IgD-negative memory B cell (primary cell): Measurements from ENCODE around the gene TRIM68. TPM values are rescaled to one million over a fixed set of nuclear protein-coding genes. Genes with fewer than 3 reads are reported as not detected.

Experiments used
- H3K27ac Mint-ChIP-seq, 3 donors: one replicate each; pipeline ENCODE4 v1.8.0; 2020 to 2022; ENCODE audit warnings: mild to moderate bottlenecking in 3 of 3, mixed read lengths in 3 of 3, moderate library complexity in 1 of 3
- H3K27me3 Mint-ChIP-seq: one replicate; pipeline ENCODE4 v1.8.0; 2021; ENCODE audit warnings: mixed read lengths
- H3K36me3 Mint-ChIP-seq: one replicate; pipeline ENCODE4 v1.8.0; 2020; ENCODE audit warnings: mild to moderate bottlenecking, mixed read lengths
- H3K4me1 Mint-ChIP-seq, 3 donors: one replicate each; pipeline ENCODE4 v1.8.0; 2020 to 2022; ENCODE audit warnings: mixed read lengths in 3 of 3, mild to moderate bottlenecking in 1 of 3
- H3K4me3 Mint-ChIP-seq, 4 donors: one replicate each; pipeline ENCODE4 v1.8.0; 2020 to 2022; ENCODE audit warnings: mild to moderate bottlenecking in 4 of 4, mixed read lengths in 4 of 4, moderate library complexity in 3 of 4
- H3K9me3 Mint-ChIP-seq, 3 donors: one replicate each; pipeline ENCODE4 v1.8.0; 2020 to 2021; ENCODE audit warnings: mixed read lengths in 3 of 3, mild to moderate bottlenecking in 1 of 3
- polyA plus RNA-seq: library from polyadenylated mRNA; unstranded; fragments of 300-500 nt; fragmentation: Illumina TruSeq; gene quantifications from one replicate; pipeline ENCODE4 v1.2.3, GENCODE V29; 2021

Gene TRIM68
- polyA plus RNA-seq, 1 donor from 2014 or later = 13.1 TPM

- Mint-ChIP-seq H3K36me3 (peaks cover 2% of the 10 kb centered on the region), H3K27ac (peak overlapping the region in 1 of 3 donors; percentile 52), H3K4me3 (no peak overlapping the region), H3K27me3 (peaks cover 10% of the 10 kb centered on the region), H3K9me3 (peaks cover 9 to 14% (median 11%) of the 10 kb centered on the region in 3 donors), H3K4me1 (no peaks in the 10 kb centered on the region)
These were observed 18.4 kb upstream of the TRIM68 start for GRCh38 chr11:4626207-4627099.

- Mint-ChIP-seq H3K27ac (no peak overlapping the region), H3K27me3 (peaks cover 9% of the 10 kb centered on the region), H3K4me1 (no peaks in the 10 kb centered on the region), H3K9me3 (peaks cover 0 to 5% (median 0%) of the 10 kb centered on the region in 3 donors), H3K4me3 (no peak overlapping the region), H3K36me3 (no peaks in the 10 kb centered on the region)
These were observed 11.5 kb upstream of the TRIM68 start for GRCh38 chr11:4619514-4619913.

- Mint-ChIP-seq H3K4me1 (no peaks in the 10 kb centered on the region), H3K27me3 (peaks cover 9% of the 10 kb centered on the region), H3K9me3 (no peaks in the 10 kb centered on the region), H3K27ac (no peak overlapping the region), H3K36me3 (no peaks in the 10 kb centered on the region), H3K4me3 (no peak overlapping the region)
These were observed 7.9 kb upstream of the TRIM68 start for GRCh38 chr11:4615856-4616444.

DNA sequence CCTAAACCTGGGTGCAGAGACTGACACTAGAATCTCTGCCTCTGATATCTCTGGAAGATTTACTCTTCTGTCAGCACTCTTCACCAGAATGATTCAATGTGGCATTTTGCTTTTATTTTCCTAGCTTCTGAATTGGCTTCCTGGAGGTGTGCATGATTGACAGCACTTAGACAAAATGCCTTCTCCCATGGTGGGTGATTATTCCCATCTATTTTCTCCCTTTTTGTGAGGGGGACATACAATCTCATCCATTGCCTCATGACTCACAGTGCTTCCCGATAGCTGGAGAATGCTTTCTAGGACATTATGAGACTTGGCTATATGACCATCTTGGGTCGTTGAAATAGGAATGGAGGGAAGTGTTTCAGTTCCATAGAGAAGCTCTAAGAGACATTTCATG is 4.0 kb upstream of the TRIM68 start:
- Mint-ChIP-seq H3K27ac (no peak overlapping the region), H3K4me3 (no peak overlapping the region), H3K4me1 (peaks cover 27 to 33% (median 28%) of the 10 kb centered on the region in 3 donors), H3K36me3 (no peaks in the 10 kb centered on the region), H3K27me3 (no peaks in the 10 kb centered on the region), H3K9me3 (no peaks in the 10 kb centered on the region)

DNA sequence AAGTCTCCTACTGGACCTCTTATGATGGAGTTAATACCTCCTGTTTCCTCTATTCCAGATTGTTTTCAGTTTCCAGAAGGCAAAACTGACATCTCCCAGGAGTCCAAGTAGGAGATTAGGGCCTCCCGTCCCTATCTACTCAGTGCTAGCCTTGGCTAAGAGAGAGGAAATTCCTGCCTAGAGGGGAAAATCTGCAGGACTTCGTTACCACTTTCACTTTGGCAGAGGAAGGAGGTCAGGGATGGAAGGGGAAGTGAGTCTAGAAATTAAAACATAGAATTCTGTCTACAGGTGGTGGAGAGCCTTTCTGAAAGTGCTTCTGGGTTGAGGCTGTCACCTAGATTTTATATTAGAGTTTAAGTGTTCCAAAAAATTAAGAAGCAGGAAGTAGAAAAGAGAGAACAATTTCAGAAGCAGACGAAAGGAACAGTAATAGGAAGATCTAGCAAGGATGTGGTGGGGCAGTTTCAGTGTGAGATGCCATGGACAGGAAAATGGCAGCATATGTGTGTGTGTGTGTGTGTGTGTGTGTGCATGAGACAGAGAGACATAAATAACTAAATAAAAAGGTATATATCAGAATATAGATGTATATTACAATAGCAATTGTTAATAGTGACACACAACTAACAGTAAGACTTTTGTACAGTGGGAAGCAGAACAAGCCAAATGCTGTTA is 2.4 kb upstream of the TRIM68 start:
- no peaks in the 10 kb centered on the region for H3K36me3 Mint-ChIP-seq
- H3K27me3 Mint-ChIP-seq = no peaks in the 10 kb centered on the region
- H3K9me3 Mint-ChIP-seq = no peaks in the 10 kb centered on the region
- H3K4me3 Mint-ChIP-seq = peak overlapping the region; percentile 75 to 96 (median 86)
- H3K4me1 Mint-ChIP-seq = peaks cover 33 to 44% (median 38%) of the 10 kb centered on the region in 3 donors
- peak overlapping the region; percentile 33 to 78 (median 74) for H3K27ac Mint-ChIP-seq

DNA sequence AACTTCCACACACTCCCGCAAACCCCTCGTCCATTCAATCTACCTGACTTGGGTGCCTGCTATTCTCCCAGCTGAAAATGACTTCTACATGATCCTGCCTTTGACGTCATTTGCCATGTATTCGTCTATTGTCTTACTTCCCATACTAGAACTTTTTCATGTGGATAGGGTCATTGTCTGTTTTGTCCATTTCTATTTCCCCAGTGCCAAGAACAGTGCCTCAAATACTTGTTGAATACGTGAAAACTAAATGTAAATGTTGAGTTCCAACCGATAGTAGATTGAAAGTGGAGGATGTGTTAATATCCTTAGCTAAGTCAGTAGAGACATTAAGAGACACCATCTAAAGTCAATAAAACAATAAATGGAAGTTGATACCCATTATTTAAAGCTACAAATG is 935 bp downstream of the TRIM68 start:
- no peaks in the 10 kb centered on the region for H3K27me3 Mint-ChIP-seq
- peak overlapping the region; percentile 95 to 99 (median 97) for H3K4me3 Mint-ChIP-seq
- peaks cover 33 to 44% (median 39%) of the 10 kb centered on the region in 3 donors for H3K4me1 Mint-ChIP-seq

GRCh38 chr11:4606231-4607015 is 1.6 kb downstream of the TRIM68 start:
- Mint-ChIP-seq H3K4me1 (peaks cover 33 to 44% (median 39%) of the 10 kb centered on the region in 3 donors), H3K27me3 (no peaks in the 10 kb centered on the region), H3K4me3 (peak overlapping the region; percentile 21 to 99 (median 96))

More for the DNA sequence above, 935 bp downstream of the TRIM68 start:
- H3K27ac Mint-ChIP-seq = peak overlapping the region; percentile 72 to 98 (median 98)
- peaks cover 4% of the 10 kb centered on the region for H3K36me3 Mint-ChIP-seq
- H3K9me3 Mint-ChIP-seq = no peaks in the 10 kb centered on the region

GRCh38 chr11:4605057-4605456 is 3.0 kb downstream of the TRIM68 start:
- H3K4me3 Mint-ChIP-seq = peak overlapping the region in 1 of 4 donors; percentile 5
- no peaks in the 10 kb centered on the region for H3K27me3 Mint-ChIP-seq
- H3K4me1 Mint-ChIP-seq = peaks cover 27 to 39% (median 34%) of the 10 kb centered on the region in 3 donors
- no peaks in the 10 kb centered on the region for H3K9me3 Mint-ChIP-seq
- peaks cover 11% of the 10 kb centered on the region for H3K36me3 Mint-ChIP-seq
- no peak overlapping the region for H3K27ac Mint-ChIP-seq

More at GRCh38 chr11:4606231-4607015, 1.6 kb downstream of the TRIM68 start:
- Mint-ChIP-seq H3K36me3 (peaks cover 4% of the 10 kb centered on the region), H3K27ac (no peak overlapping the region), H3K9me3 (no peaks in the 10 kb centered on the region)

- H3K27ac Mint-ChIP-seq = no peak within 1 kb of the TSS
- no peaks in the 10 kb centered on the region for H3K4me1 Mint-ChIP-seq
- no peak within 1 kb of the TSS for H3K4me3 Mint-ChIP-seq
- H3K36me3 Mint-ChIP-seq = peaks cover 9% of the 10 kb centered on the region
- H3K9me3 Mint-ChIP-seq = no peaks in the 10 kb centered on the region
- H3K27me3 Mint-ChIP-seq = peaks cover 4% of the 10 kb centered on the region
These were observed 14.3 kb downstream of the TRIM68 start, which contains the start of gene OR52I1 for GRCh38 chr11:4593739-4594138. OR52I1 (plus strand) TSS chr11:4594039; CDS start chr11:4594039, 0 bp downstream.

GRCh38 chr11:4589017-4589416 is 19.0 kb downstream of the TRIM68 start:
- Mint-ChIP-seq H3K27me3 (peaks cover 7% of the 10 kb centered on the region), H3K27ac (no peak overlapping the region)

DNA sequence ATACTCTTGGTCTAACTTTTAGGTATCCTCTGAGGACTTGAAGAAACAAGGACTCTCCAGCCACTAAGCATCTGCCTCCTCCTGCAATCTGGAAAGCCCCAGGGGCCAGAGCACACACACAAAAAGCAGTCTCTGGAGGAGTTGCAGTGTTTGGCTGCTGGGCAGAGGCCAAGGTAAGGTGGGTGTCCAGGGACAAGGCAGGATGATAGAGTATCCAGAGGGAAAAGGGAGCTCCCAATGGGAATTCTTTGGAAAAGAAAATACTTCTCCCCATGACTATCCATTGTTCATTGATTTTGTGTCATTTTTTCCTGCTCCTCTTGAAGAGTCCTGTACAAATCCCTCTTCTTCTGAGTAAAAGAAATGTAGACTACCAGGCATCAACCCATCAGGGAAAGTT is 26.6 kb downstream of the TRIM68 start, which contains the start of gene OR52I2:
Gene OR52I2 (plus strand): TSS at position 301 of the 400 bp plus-strand sequence.
- peaks cover 7% of the 10 kb centered on the region for H3K27me3 Mint-ChIP-seq

More at GRCh38 chr11:4589017-4589416, 19.0 kb downstream of the TRIM68 start:
- H3K36me3 Mint-ChIP-seq = peaks cover 3% of the 10 kb centered on the region
- H3K9me3 Mint-ChIP-seq = no peaks in the 10 kb centered on the region
- H3K4me1 Mint-ChIP-seq = no peaks in the 10 kb centered on the region
- no peak overlapping the region for H3K4me3 Mint-ChIP-seq

DNA sequence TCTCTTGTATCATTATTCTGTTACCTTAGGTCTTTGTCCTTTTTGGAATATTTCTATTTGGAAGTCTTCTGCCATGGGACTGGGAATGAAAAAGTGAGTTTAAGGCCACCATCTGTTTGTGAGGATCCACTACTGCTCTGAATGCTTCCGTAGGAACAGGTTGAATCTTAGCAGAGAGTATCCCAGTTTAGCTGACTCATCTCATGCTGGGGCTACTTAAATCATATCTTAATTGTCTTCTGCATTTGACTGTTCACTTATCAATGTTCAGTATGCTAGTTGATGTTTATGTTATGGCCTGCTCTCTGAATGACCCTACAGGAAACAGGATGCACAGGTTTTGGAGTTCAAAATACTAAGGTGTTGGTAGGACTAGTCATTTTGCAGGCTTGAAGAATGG is 27.9 kb downstream of the TRIM68 start:
- Mint-ChIP-seq H3K4me3 (no peak overlapping the region), H3K36me3 (no peaks in the 10 kb centered on the region), H3K4me1 (no peaks in the 10 kb centered on the region), H3K9me3 (peaks cover 0 to 2% (median 0%) of the 10 kb centered on the region in 3 donors), H3K27ac (no peak overlapping the region), H3K27me3 (peaks cover 16% of the 10 kb centered on the region)

More for the DNA sequence above, 26.6 kb downstream of the TRIM68 start, which contains the start of gene OR52I2:
- H3K36me3 Mint-ChIP-seq = no peaks in the 10 kb centered on the region
- H3K27ac Mint-ChIP-seq = no peak within 1 kb of the TSS
- H3K9me3 Mint-ChIP-seq = no peaks in the 10 kb centered on the region
- H3K4me3 Mint-ChIP-seq = no peak within 1 kb of the TSS
- H3K4me1 Mint-ChIP-seq = no peaks in the 10 kb centered on the region

DNA sequence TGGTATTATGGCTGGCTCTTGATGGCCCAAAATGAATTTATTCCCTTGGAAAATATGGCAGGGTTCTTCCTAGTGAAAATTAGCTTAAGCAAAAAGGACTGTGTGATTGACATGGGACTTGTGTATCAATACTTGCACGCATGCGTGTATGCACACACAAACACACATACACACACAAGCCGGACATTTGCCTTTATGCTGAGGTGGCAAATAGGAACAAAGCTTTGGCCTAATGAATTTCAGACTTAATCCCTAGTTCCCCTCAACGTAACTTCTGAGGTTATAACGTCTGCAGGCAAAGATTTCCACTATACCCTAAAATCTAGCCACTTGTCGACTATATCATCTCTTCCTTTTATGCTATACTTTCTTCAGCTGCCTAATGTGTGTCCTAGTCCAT is 29.4 kb downstream of the TRIM68 start:
- Mint-ChIP-seq H3K27ac (no peak overlapping the region), H3K4me1 (no peaks in the 10 kb centered on the region), H3K27me3 (peaks cover 16% of the 10 kb centered on the region), H3K9me3 (peaks cover 0 to 2% (median 0%) of the 10 kb centered on the region in 3 donors), H3K36me3 (no peaks in the 10 kb centered on the region), H3K4me3 (no peak overlapping the region)

DNA sequence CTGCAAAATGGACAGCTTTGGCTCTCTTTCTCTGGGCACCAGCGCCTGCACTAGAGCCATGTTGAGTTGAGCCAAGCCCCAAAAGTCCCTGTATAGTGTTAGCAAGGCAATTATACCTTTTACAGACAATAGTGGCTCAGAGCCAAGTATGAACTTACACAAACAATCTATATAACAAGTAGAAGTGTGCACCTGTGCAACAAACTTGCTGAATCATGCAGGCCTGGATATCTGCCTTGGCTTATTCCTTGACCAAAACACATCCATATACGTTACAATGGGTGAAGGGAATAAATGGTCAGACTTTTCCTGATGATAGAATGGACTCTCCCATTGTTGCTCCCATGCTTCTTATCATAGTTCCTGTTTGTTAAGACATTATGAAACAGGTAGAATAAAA is 30.3 kb downstream of the TRIM68 start:
- Mint-ChIP-seq H3K36me3 (no peaks in the 10 kb centered on the region), H3K4me1 (no peaks in the 10 kb centered on the region), H3K4me3 (no peak overlapping the region), H3K27ac (no peak overlapping the region), H3K9me3 (peaks cover 0 to 2% (median 0%) of the 10 kb centered on the region in 3 donors), H3K27me3 (peaks cover 15% of the 10 kb centered on the region)
